OCI-LY7 (cell line): ENCODE data around the gene WDFY3.

Experiments
- CTCF ChIP-seq: fragments of 200-600 bp; sonication (generic); conservative IDR thresholded peaks from 2 replicates; pipeline ENCODE4 v1.5.1; 2014; ENCODE audit warnings: mild to moderate bottlenecking, antibody characterized with exemption, low read length, moderate library complexity, mixed read lengths
- EZH2phosphoT487 ChIP-seq: fragments of 200-600 bp; sonication (generic); IDR thresholded peaks from 2 replicates; pipeline ENCODE4 v1.6.1; 2018; ENCODE audit warnings: low read depth, borderline replicate concordance, mild to moderate bottlenecking, mixed run types, antibody characterized with exemption, low read length, moderate library complexity, mixed read lengths

GRCh38 chr4:84852081-84852480 lies 114.4 kb downstream of the WDFY3 start:
- TF ChIP-seq CTCF, result no peak
- no peak for TF ChIP-seq EZH2phosphoT487
